H9 (cell line): ENCODE data around the gene RPL27A. TPM values are rescaled to one million over a fixed set of nuclear protein-coding genes. Genes with fewer than 3 reads are reported as not detected.

ENCODE experiments used
- DNase-seq: peaks from one replicate; pipeline ENCODE4 v3.0.0-alpha.2; 2017
- H2AFZ ChIP-seq: one replicate; pipeline ENCODE4 v1.6.1; 2013; ENCODE audit warnings: mild to moderate bottlenecking, low read length, control low read depth, moderate library complexity
- H2AK5ac ChIP-seq: 2 replicates; pipeline ENCODE4 v1.6.1; 2013; ENCODE audit warnings: low read length, control low read depth, mixed read lengths; ENCODE audit not compliant: insufficient read length
- H2BK120ac ChIP-seq: one replicate; pipeline ENCODE4 v1.6.1; 2013; ENCODE audit warnings: low read depth, mild to moderate bottlenecking, low read length, control low read depth, inconsistent platforms; ENCODE audit not compliant: poor library complexity, severe bottlenecking
- H2BK12ac ChIP-seq: 2 replicates; pipeline ENCODE4 v1.6.1; 2013; ENCODE audit warnings: low read length, control low read depth, mixed read lengths, low read depth; ENCODE audit not compliant: insufficient read length
- H2BK15ac ChIP-seq: 2 replicates; pipeline ENCODE4 v1.6.1; 2013; ENCODE audit warnings: low read depth, low read length, control low read depth
- H2BK20ac ChIP-seq: one replicate; pipeline ENCODE4 v1.6.1; 2013; ENCODE audit warnings: low read depth, mild to moderate bottlenecking, low read length, control low read depth, inconsistent platforms; ENCODE audit not compliant: poor library complexity, severe bottlenecking
- H2BK5ac ChIP-seq: 2 replicates; pipeline ENCODE4 v1.6.1; 2013; ENCODE audit warnings: low read length, control low read depth, mixed read lengths; ENCODE audit not compliant: insufficient read length
- H3K14ac ChIP-seq: 2 replicates; pipeline ENCODE4 v1.6.1; 2013; ENCODE audit warnings: low read length, control low read depth; ENCODE audit not compliant: insufficient read depth
- H3K18ac ChIP-seq: 2 replicates; pipeline ENCODE4 v1.6.1; 2013; ENCODE audit warnings: low read depth, mild to moderate bottlenecking, mixed read lengths, low read length, control low read depth; ENCODE audit not compliant: insufficient read length
- H3K23ac ChIP-seq: 2 replicates; pipeline ENCODE4 v1.6.1; 2013; ENCODE audit warnings: low read length, control low read depth, mixed read lengths, low read depth; ENCODE audit not compliant: insufficient read length
- H3K23me2 ChIP-seq: 2 replicates; pipeline ENCODE4 v1.6.1; 2013; ENCODE audit warnings: low read depth, mild to moderate bottlenecking, mixed read lengths, low read length, control low read depth; ENCODE audit not compliant: insufficient read length, poor library complexity, severe bottlenecking
- H3K27ac ChIP-seq: 2 replicates; pipeline ENCODE4 v1.5.1; 2013; ENCODE audit warnings: low read length, control low read depth, mixed read lengths, low read depth; ENCODE audit not compliant: insufficient read length
- H3K27me3 ChIP-seq: 2 replicates; pipeline ENCODE4 v1.6.1; 2013; ENCODE audit warnings: low read length, control low read depth, inconsistent platforms; ENCODE audit not compliant: insufficient read depth
- H3K4ac ChIP-seq: 2 replicates; pipeline ENCODE4 v1.6.1; 2013; ENCODE audit warnings: low read depth, mild to moderate bottlenecking, control low read depth, inconsistent platforms, low read length, moderate library complexity
- H3K4me1 ChIP-seq: 2 replicates; pipeline ENCODE4 v1.6.1; 2013; ENCODE audit warnings: low read length, control low read depth, inconsistent platforms; ENCODE audit not compliant: insufficient read depth
- H3K4me2 ChIP-seq: 2 replicates; pipeline ENCODE4 v1.6.1; 2013; ENCODE audit warnings: low read length, control low read depth, mixed read lengths; ENCODE audit not compliant: insufficient read length, insufficient read depth
- H3K56ac ChIP-seq: 2 replicates; pipeline ENCODE4 v1.6.1; 2013; ENCODE audit warnings: low read depth, mild to moderate bottlenecking, mixed read lengths, low read length, control low read depth; ENCODE audit not compliant: insufficient read length
- H3K79me1 ChIP-seq: 2 replicates; pipeline ENCODE4 v1.6.1; 2013; ENCODE audit warnings: low read depth, mild to moderate bottlenecking, moderate library complexity, low read length, control low read depth, inconsistent platforms; ENCODE audit not compliant: insufficient read depth, poor library complexity, severe bottlenecking
- H3K79me2 ChIP-seq: 2 replicates; pipeline ENCODE4 v1.6.1; 2013; ENCODE audit warnings: low read length, control low read depth, inconsistent platforms; ENCODE audit not compliant: insufficient read depth
- H3K9ac ChIP-seq: 2 replicates; pipeline ENCODE4 v1.6.1; 2013; ENCODE audit warnings: low read length, control low read depth, mixed read lengths; ENCODE audit not compliant: insufficient read length; ENCODE audit errors: extremely low read depth
- H3K9me3 ChIP-seq: one replicate; pipeline ENCODE4 v1.6.1; 2013; ENCODE audit warnings: low read depth, low read length, inconsistent platforms; ENCODE audit not compliant: control insufficient read depth
- H3T11ph ChIP-seq: one replicate; pipeline ENCODE4 v1.6.1; 2013; ENCODE audit warnings: mild to moderate bottlenecking, low read length, control low read depth, inconsistent platforms
- H4K20me1 ChIP-seq: one replicate; pipeline ENCODE4 v1.6.1; 2013; ENCODE audit not compliant: control insufficient read depth, insufficient read length, insufficient read depth
- H4K5ac ChIP-seq: 2 replicates; pipeline ENCODE4 v1.6.1; 2013; ENCODE audit warnings: low read depth, mild to moderate bottlenecking, mixed read lengths, low read length, control low read depth; ENCODE audit not compliant: insufficient read length
- H4K8ac ChIP-seq: replicated peaks from 2 replicates; pipeline ENCODE4 v1.6.1; 2013; ENCODE audit warnings: low read length, control low read depth, mixed read lengths, low read depth; ENCODE audit not compliant: insufficient read length
- H4K91ac ChIP-seq: 2 replicates; pipeline ENCODE4 v1.6.1; 2013; ENCODE audit warnings: low read depth, mild to moderate bottlenecking, moderate library complexity, mixed read lengths, low read length, control low read depth; ENCODE audit not compliant: insufficient read length
- H3K27ac Mint-ChIP-seq, 3 experiments: 2 replicates in 2 of 3; 3 replicates in 1 of 3; pipeline ENCODE4 v1.8.0; 2020 to 2021; ENCODE audit warnings: mixed read lengths in 3 of 3, mild to moderate bottlenecking in 1 of 3, moderate library complexity in 1 of 3
- H3K27me3 Mint-ChIP-seq: 2 replicates; pipeline ENCODE4 v1.8.0; 2021; ENCODE audit warnings: low read depth, mild to moderate bottlenecking, moderate library complexity, mixed read lengths
- H3K36me3 Mint-ChIP-seq, 3 experiments: 2 replicates in 2 of 3; 3 replicates in 1 of 3; pipeline ENCODE4 v1.8.0; 2020 to 2021; ENCODE audit warnings: low read depth in 3 of 3, mixed read lengths in 3 of 3; ENCODE audit not compliant: insufficient read depth in 1 of 3
- H3K4me1 Mint-ChIP-seq, 2 experiments: 2 replicates each; pipeline ENCODE4 v1.8.0; 2020; ENCODE audit warnings: mixed read lengths in 2 of 2
- H3K4me3 Mint-ChIP-seq, 2 experiments: 2 replicates in 1 of 2; 3 replicates in 1 of 2; pipeline ENCODE4 v1.8.0; 2020 to 2021; ENCODE audit warnings: mild to moderate bottlenecking in 2 of 2, mixed read lengths in 2 of 2, moderate library complexity in 1 of 2
- H3K9me3 Mint-ChIP-seq, 2 experiments: 2 replicates in 1 of 2; 3 replicates in 1 of 2; pipeline ENCODE4 v1.8.0; 2020; ENCODE audit warnings: mild to moderate bottlenecking in 2 of 2, mixed read lengths in 2 of 2, moderate library complexity in 1 of 2
- WGBS: extraction: QIAGEN DNeasy Blood & Tissue Kit; methylation state at CpG from one replicate; pipeline ENCODE4 v1.1.7; 2013; ENCODE audit warnings: missing lambda C conversion rate, low lambda C conversion rate, mixed read lengths; ENCODE audit not compliant: insufficient read length; ENCODE audit errors: extremely low coverage; 5-methylcytosine and 5-hydroxymethylcytosine counted together
- total RNA-seq: library from RNA; stranded (reverse); gene quantifications from 2 replicates; pipeline ENCODE4 v1.2.1, GENCODE V29; 2021
- TF ChIP-seq, protein P1 (sequence below): fragments of 200-600 bp; sonication (generic); conservative IDR thresholded peaks from 3 replicates; pipeline ENCODE4 v1.8.0; 2021; ENCODE audit warnings: antibody characterized with exemption, mild to moderate bottlenecking

Gene RPL27A
- total RNA-seq, 1 experiment from 2014 or later: 1,152 TPM

DNA sequence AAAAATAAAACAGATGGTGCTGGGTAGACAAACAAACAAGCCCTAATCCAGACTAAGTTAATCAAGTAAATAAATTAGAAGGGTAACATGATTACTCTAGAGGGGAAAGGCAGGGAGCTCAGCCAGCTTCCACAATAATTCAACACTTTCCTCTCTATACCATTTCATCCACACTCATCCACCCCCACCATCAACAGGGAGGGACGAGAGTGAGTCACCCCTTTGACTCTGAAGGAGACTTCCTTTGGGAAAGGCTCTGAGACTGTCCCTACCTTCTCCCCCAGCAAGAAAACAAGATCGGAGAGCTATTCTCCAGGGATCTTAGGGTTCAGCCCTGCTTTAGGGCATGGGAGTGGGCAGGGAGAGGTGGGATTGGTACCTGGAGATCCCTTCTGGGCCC, 33.2 kb upstream of the RPL27A start:
- H3K4me3 Mint-ChIP-seq: no peak overlapping the region
- no peaks in the 10 kb centered on the region for H3K4me1 ChIP-seq
- H3K9me3 ChIP-seq: no peaks in the 10 kb centered on the region
- DNase-seq: no peak
- no peak overlapping the region for H3K14ac ChIP-seq
- H3K27me3 ChIP-seq: no peaks in the 10 kb centered on the region
- H3K23me2 ChIP-seq: no peaks in the 10 kb centered on the region
- no peak overlapping the region for H2BK120ac ChIP-seq
- no peak overlapping the region for H3K27ac Mint-ChIP-seq
- no peak overlapping the region for H4K8ac ChIP-seq
- H4K91ac ChIP-seq: no peak overlapping the region
- no peak overlapping the region for H3K4ac ChIP-seq
- H4K5ac ChIP-seq: no peak overlapping the region
- H3K9me3 Mint-ChIP-seq: no peaks in the 10 kb centered on the region; a peak in 1 of 5 replicates
- no peak overlapping the region for H3K23ac ChIP-seq
- no peak overlapping the region for H3K4me2 ChIP-seq
- H3K9ac ChIP-seq: no peak overlapping the region
- H2AK5ac ChIP-seq: no peak overlapping the region
- H3K36me3 Mint-ChIP-seq: no peaks in the 10 kb centered on the region; a peak in 1 of 7 replicates
- H2AFZ ChIP-seq: no peak overlapping the region
- H2BK12ac ChIP-seq: no peak overlapping the region
- no peak overlapping the region for H2BK20ac ChIP-seq
- no peaks in the 10 kb centered on the region for H3K27me3 Mint-ChIP-seq
- no peak overlapping the region for H2BK15ac ChIP-seq
- H3T11ph ChIP-seq: no peak overlapping the region
- no peaks in the 10 kb centered on the region for H3K79me1 ChIP-seq
- TF ChIP-seq, protein P1, sequence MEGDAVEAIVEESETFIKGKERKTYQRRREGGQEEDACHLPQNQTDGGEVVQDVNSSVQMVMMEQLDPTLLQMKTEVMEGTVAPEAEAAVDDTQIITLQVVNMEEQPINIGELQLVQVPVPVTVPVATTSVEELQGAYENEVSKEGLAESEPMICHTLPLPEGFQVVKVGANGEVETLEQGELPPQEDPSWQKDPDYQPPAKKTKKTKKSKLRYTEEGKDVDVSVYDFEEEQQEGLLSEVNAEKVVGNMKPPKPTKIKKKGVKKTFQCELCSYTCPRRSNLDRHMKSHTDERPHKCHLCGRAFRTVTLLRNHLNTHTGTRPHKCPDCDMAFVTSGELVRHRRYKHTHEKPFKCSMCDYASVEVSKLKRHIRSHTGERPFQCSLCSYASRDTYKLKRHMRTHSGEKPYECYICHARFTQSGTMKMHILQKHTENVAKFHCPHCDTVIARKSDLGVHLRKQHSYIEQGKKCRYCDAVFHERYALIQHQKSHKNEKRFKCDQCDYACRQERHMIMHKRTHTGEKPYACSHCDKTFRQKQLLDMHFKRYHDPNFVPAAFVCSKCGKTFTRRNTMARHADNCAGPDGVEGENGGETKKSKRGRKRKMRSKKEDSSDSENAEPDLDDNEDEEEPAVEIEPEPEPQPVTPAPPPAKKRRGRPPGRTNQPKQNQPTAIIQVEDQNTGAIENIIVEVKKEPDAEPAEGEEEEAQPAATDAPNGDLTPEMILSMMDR: no peak
- H3K56ac ChIP-seq: no peak overlapping the region
- no peak overlapping the region for H3K27ac ChIP-seq
- no peak overlapping the region for H3K18ac ChIP-seq
- no CpG with 5 or more reads among the region's 2 CpGs for WGBS
- H3K79me2 ChIP-seq: no peaks in the 10 kb centered on the region
- H2BK5ac ChIP-seq: no peak overlapping the region
- H4K20me1 ChIP-seq: no peaks in the 10 kb centered on the region
- H3K4me1 Mint-ChIP-seq: no peaks in the 10 kb centered on the region
